ENCODE data around the gene DNAJC30. TPM values are rescaled to one million over a fixed set of nuclear protein-coding genes. Genes with fewer than 3 reads are reported as not detected.

The DNAJC30 gene
- total and polyA plus RNA-seq, 2 of the 8 experiments (the other 6 are each of a cell fraction or from before 2014, with no cell fraction given) = 6.1 to 6.3 TPM

DNA sequence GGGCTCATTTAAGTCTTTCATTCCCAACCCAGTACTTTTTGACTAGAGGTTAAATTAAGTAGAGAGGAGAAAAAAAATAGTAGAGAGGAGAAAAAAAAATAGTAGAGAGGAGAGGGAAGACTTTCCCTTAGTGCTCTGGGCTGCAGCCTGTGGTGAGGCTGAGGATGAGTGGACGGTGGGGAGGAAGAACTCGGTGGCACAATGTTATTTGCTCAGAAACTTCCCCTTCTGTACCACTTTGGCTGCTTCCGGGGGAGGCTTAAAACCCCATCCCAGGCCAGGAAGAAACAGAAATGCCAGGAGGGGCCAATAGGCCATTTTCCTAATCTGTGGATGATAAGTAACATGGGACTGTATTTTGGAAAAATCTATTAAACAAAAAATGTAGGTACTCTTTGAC, 44.3 kb downstream of the DNAJC30 start:
- no peak overlapping the region for H4K91ac ChIP-seq (replicated peaks; ENCODE audit: insufficient read length, low read length)
- H2BK20ac ChIP-seq (ENCODE audit: low read length) = no peak overlapping the region
- H3K4me1 ChIP-seq (replicated peaks in 1 of 4; ENCODE audit: control insufficient read depth in 3 of 4, insufficient read depth in 4 of 4, low read length in 3 of 4) = peaks cover 0 to 6% (median 0%) of the 10 kb centered on the region in 4 experiments; a peak in 2 of 7 replicates
- CTCF ChIA-PET (ENCODE audit: partially characterized antibody) = interaction anchor here (8.4 kb wide), 1 partner anchor 11 kb away, joined by 86 read pairs; no protein-coding TSS in a partner anchor
- H4K20me1 ChIP-seq (replicated peaks in 1 of 2; ENCODE audit: control insufficient read depth in 1 of 2, insufficient read depth in 2 of 2, low read length in 2 of 2) = no peaks in the 10 kb centered on the region
- H2AK5ac ChIP-seq (ENCODE audit: low read depth, low read length) = no peak overlapping the region
- no peak overlapping the region for H2BK5ac ChIP-seq (ENCODE audit: low read depth, low read length)
- H3K4ac ChIP-seq (replicated peaks; ENCODE audit: insufficient read length, low read depth, low read length) = no peak overlapping the region
- H3K27me3 ChIP-seq (replicated peaks in 1 of 4; ENCODE audit: control insufficient read depth in 3 of 4, extremely low read depth in 1 of 4, insufficient read depth in 3 of 4, low read length in 3 of 4) = no peaks in the 10 kb centered on the region
- no peaks in the 10 kb centered on the region for H3K79me1 ChIP-seq (ENCODE audit: low read depth, low read length)
- H2BK120ac ChIP-seq (replicated peaks; ENCODE audit: low read depth, low read length) = no peak overlapping the region
- H3K14ac ChIP-seq (ENCODE audit: insufficient read length) = no peak overlapping the region
- no peak overlapping the region for H2AFZ ChIP-seq (ENCODE audit: low read length)
- H3K23me2 ChIP-seq (ENCODE audit: low read depth, low read length) = peaks cover 5% of the 10 kb centered on the region; the same call in 1 of the 2 replicates
- DNase-seq (ENCODE audit: low read depth in 1 of 2, low spot score in 2 of 2) = no peak
- no peak overlapping the region for H2BK12ac ChIP-seq (ENCODE audit: low read depth, low read length)
- no peak overlapping the region for H3K18ac ChIP-seq (ENCODE audit: extremely low read depth, low read length)
- H4K5ac ChIP-seq (ENCODE audit: insufficient read length, low read depth, low read length) = no peak overlapping the region
- POLR2A ChIA-PET (ENCODE audit: partially characterized antibody) = interaction anchor here (0.9 to 1.1 kb wide), 2 partner anchors 10 to 16 kb away, joined by 3 to 4 read pairs; no protein-coding TSS in a partner anchor
- H3K79me2 ChIP-seq (ENCODE audit: control insufficient read depth in 1 of 2, insufficient read depth in 2 of 2, low read length in 2 of 2) = no peaks in the 10 kb centered on the region
- no peak overlapping the region for H3K27ac ChIP-seq (ENCODE audit: low read depth, low read length)
- H3K4me3 ChIP-seq (ENCODE audit: extremely low read depth in 1 of 4, insufficient read depth in 2 of 4, low read depth in 3 of 4, low read length in 4 of 4) = no peak overlapping the region
- H4K8ac ChIP-seq (ENCODE audit: extremely low read depth, insufficient read depth, low read length) = no peak overlapping the region
- 91% methylated on average over 3 of the region's 3 CpGs; no CpG with 5 or more reads in 1 of the 2 experiments for WGBS, 2 experiments (ENCODE audit: extremely low coverage in 1 of 2, insufficient coverage in 1 of 2, insufficient read length in 1 of 2, insufficient replicate concordance in 2 of 2, low coverage in 1 of 2, low lambda C conversion rate in 2 of 2, missing lambda C conversion rate in 1 of 2)
- H3K9me3 ChIP-seq (ENCODE audit: insufficient read depth in 2 of 2, low read depth in 1 of 2, low read length in 1 of 2) = no peaks in the 10 kb centered on the region; a peak in 1 of 4 replicates
- no peak for FAIRE-seq
- H3K36me3 ChIP-seq (ENCODE audit: control insufficient read depth in 2 of 4, insufficient read depth in 4 of 4, low read length in 3 of 4) = no peaks in the 10 kb centered on the region
- H3K4me2 ChIP-seq (ENCODE audit: insufficient read depth in 1 of 2, low read depth in 2 of 2, low read length in 2 of 2) = no peak overlapping the region
- H3K23ac ChIP-seq (ENCODE audit: insufficient read length) = no peak overlapping the region
- no peak overlapping the region for H3K56ac ChIP-seq (replicated peaks; ENCODE audit: insufficient read length, low read depth, low read length)
- H2BK15ac ChIP-seq (ENCODE audit: low read length) = no peak overlapping the region
- H3K9ac ChIP-seq (replicated peaks in 1 of 4; ENCODE audit: extremely low read depth in 1 of 4, low read depth in 3 of 4, low read length in 3 of 4) = no peak overlapping the region
- TF ChIP-seq SUZ12 (IDR thresholded peaks at IDR 0.05; ENCODE audit: low read length) (no peak), KDM4A (IDR thresholded peaks at IDR 0.05; ENCODE audit: low read depth, low read length, severe bottlenecking) (no peak), RNF2 (IDR thresholded peaks at IDR 0.05; ENCODE audit: borderline replicate concordance, low read depth, low read length, missing control alignments, poor library complexity, severe bottlenecking) (no peak), CBX8 (IDR thresholded peaks at IDR 0.05; ENCODE audit: borderline replicate concordance, low read depth, low read length) (no peak), RXRA (IDR thresholded peaks at IDR 0.05; ENCODE audit: insufficient read depth, low read depth, low read length) (no peak), TEAD4 (IDR thresholded peaks at IDR 0.05; ENCODE audit: low read depth, low read length) (no peak)
- TF ChIP-seq, protein P1, sequence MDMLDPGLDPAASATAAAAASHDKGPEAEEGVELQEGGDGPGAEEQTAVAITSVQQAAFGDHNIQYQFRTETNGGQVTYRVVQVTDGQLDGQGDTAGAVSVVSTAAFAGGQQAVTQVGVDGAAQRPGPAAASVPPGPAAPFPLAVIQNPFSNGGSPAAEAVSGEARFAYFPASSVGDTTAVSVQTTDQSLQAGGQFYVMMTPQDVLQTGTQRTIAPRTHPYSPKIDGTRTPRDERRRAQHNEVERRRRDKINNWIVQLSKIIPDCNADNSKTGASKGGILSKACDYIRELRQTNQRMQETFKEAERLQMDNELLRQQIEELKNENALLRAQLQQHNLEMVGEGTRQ (IDR thresholded peaks at IDR 0.05; ENCODE audit: low read length) = no peak
- TF ChIP-seq, protein P2, sequence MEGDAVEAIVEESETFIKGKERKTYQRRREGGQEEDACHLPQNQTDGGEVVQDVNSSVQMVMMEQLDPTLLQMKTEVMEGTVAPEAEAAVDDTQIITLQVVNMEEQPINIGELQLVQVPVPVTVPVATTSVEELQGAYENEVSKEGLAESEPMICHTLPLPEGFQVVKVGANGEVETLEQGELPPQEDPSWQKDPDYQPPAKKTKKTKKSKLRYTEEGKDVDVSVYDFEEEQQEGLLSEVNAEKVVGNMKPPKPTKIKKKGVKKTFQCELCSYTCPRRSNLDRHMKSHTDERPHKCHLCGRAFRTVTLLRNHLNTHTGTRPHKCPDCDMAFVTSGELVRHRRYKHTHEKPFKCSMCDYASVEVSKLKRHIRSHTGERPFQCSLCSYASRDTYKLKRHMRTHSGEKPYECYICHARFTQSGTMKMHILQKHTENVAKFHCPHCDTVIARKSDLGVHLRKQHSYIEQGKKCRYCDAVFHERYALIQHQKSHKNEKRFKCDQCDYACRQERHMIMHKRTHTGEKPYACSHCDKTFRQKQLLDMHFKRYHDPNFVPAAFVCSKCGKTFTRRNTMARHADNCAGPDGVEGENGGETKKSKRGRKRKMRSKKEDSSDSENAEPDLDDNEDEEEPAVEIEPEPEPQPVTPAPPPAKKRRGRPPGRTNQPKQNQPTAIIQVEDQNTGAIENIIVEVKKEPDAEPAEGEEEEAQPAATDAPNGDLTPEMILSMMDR (IDR thresholded peaks at IDR 0.05; ENCODE audit: control extremely low read depth in 1 of 3, insufficient read depth in 1 of 3, low read depth in 1 of 3, low read length in 3 of 3) = no peak
